SK-N-SH treated with all-trans-retinoic acid at 6 μM for 48 hours (cell line): ENCODE data around the gene LPP.

Source experiments
- ARNTL ChIP-seq: fragments of 450-650 bp; formaldehyde crosslinking; IDR thresholded peaks from 2 replicates; pipeline ENCODE4 v1.5.0; 2020; ENCODE audit warnings: low read depth, mild to moderate bottlenecking, moderate library complexity, borderline replicate concordance
- ESRRG ChIP-seq: fragments of 250-450 bp; sonication (Bioruptor Pico); IDR thresholded peaks from 2 replicates; pipeline ENCODE4 v1.6.1; 2021; ENCODE audit warnings: mild to moderate bottlenecking
- OSR1 ChIP-seq: fragments of 250-450 bp; sonication (Bioruptor Pico); IDR thresholded peaks from 2 replicates; pipeline ENCODE4 v1.8.0; 2022; ENCODE audit warnings: moderate library complexity, mild to moderate bottlenecking, inconsistent platforms
- TCF4 ChIP-seq: fragments of 250-450 bp; sonication (Bioruptor Pico); IDR thresholded peaks from 2 replicates; pipeline ENCODE4 v1.8.0; 2021; ENCODE audit warnings: mild to moderate bottlenecking, moderate library complexity, borderline replicate concordance
- ZFP30 ChIP-seq: fragments of 450-650 bp; formaldehyde crosslinking; IDR thresholded peaks from 2 replicates; pipeline ENCODE4 v1.5.0; 2022; ENCODE audit warnings: mild to moderate bottlenecking, moderate library complexity
- TF ChIP-seq, protein P1 (sequence below): fragments of 250-450 bp; sonication (Bioruptor Pico); IDR thresholded peaks from 2 replicates; pipeline ENCODE4 v1.8.0; 2020; ENCODE audit warnings: mild to moderate bottlenecking, moderate library complexity, borderline replicate concordance
- TF ChIP-seq, protein P2 (sequence below): fragments of 250-450 bp; sonication (Bioruptor Pico); IDR thresholded peaks from 2 replicates; pipeline ENCODE4 v1.5.0; 2020; ENCODE audit warnings: mild to moderate bottlenecking, moderate library complexity
- TF ChIP-seq, protein P3 (sequence below): fragments of 250-450 bp; sonication (Bioruptor Pico); IDR thresholded peaks from 2 replicates; pipeline ENCODE4 v1.5.1; 2020; ENCODE audit warnings: low read depth, mild to moderate bottlenecking, moderate library complexity

DNA sequence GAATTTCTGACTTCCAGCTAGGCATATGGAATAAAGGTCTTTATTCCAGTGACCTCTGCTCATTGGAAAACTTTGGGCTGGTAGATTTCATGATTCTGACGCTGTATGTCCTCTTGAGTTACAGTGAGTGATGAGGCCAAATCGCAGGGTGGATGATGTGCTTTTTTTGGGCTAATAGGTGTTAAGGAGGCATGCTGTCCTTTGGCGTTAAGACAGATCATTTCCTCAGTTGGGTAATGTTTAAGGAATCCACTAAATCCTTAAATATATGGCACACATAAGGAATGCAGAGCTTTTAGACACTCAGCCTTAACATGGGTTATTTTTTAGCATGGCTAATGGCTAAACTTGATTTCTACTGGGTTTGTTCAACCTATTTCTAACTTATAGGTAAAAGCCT, 87.9 kb downstream of the LPP start:
- no peak for TF ChIP-seq TCF4 (CRISPR knock-in tag)
- TF ChIP-seq ESRRG: no peak
- TF ChIP-seq, protein P1, sequence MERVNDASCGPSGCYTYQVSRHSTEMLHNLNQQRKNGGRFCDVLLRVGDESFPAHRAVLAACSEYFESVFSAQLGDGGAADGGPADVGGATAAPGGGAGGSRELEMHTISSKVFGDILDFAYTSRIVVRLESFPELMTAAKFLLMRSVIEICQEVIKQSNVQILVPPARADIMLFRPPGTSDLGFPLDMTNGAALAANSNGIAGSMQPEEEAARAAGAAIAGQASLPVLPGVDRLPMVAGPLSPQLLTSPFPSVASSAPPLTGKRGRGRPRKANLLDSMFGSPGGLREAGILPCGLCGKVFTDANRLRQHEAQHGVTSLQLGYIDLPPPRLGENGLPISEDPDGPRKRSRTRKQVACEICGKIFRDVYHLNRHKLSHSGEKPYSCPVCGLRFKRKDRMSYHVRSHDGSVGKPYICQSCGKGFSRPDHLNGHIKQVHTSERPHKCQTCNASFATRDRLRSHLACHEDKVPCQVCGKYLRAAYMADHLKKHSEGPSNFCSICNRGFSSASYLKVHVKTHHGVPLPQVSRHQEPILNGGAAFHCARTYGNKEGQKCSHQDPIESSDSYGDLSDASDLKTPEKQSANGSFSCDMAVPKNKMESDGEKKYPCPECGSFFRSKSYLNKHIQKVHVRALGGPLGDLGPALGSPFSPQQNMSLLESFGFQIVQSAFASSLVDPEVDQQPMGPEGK (CRISPR knock-in tag): no peak
- TF ChIP-seq OSR1 (CRISPR knock-in tag): no peak
- TF ChIP-seq, protein P2, sequence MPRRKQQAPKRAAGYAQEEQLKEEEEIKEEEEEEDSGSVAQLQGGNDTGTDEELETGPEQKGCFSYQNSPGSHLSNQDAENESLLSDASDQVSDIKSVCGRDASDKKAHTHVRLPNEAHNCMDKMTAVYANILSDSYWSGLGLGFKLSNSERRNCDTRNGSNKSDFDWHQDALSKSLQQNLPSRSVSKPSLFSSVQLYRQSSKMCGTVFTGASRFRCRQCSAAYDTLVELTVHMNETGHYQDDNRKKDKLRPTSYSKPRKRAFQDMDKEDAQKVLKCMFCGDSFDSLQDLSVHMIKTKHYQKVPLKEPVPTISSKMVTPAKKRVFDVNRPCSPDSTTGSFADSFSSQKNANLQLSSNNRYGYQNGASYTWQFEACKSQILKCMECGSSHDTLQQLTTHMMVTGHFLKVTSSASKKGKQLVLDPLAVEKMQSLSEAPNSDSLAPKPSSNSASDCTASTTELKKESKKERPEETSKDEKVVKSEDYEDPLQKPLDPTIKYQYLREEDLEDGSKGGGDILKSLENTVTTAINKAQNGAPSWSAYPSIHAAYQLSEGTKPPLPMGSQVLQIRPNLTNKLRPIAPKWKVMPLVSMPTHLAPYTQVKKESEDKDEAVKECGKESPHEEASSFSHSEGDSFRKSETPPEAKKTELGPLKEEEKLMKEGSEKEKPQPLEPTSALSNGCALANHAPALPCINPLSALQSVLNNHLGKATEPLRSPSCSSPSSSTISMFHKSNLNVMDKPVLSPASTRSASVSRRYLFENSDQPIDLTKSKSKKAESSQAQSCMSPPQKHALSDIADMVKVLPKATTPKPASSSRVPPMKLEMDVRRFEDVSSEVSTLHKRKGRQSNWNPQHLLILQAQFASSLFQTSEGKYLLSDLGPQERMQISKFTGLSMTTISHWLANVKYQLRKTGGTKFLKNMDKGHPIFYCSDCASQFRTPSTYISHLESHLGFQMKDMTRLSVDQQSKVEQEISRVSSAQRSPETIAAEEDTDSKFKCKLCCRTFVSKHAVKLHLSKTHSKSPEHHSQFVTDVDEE: no peak
- TF ChIP-seq ARNTL: no peak
- TF ChIP-seq, protein P3, sequence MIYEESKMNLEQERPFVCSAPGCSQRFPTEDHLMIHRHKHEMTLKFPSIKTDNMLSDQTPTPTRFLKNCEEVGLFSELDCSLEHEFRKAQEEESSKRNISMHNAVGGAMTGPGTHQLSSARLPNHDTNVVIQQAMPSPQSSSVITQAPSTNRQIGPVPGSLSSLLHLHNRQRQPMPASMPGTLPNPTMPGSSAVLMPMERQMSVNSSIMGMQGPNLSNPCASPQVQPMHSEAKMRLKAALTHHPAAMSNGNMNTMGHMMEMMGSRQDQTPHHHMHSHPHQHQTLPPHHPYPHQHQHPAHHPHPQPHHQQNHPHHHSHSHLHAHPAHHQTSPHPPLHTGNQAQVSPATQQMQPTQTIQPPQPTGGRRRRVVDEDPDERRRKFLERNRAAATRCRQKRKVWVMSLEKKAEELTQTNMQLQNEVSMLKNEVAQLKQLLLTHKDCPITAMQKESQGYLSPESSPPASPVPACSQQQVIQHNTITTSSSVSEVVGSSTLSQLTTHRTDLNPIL (CRISPR knock-in tag): no peak
- no peak for TF ChIP-seq ZFP30 (CRISPR knock-in tag)
